Measurements from ENCODE around the gene PCSK5.

Gene PCSK5

GRCh38 chr9:76215066-76215465, 324.6 kb downstream of the PCSK5 start:
- Histone ChIP-seq H3K4me1 (ENCODE audit: control insufficient read depth in 1 of 2, insufficient read depth in 1 of 2, low read depth in 1 of 2, low read length in 1 of 2) (peaks cover 8 to 13% of the 10 kb centered on the region in 2 experiments), H3K4me3 (ENCODE audit: low read depth in 1 of 2, low read length in 1 of 2) (no peak overlapping the region), H3K27ac (no peak overlapping the region), H3K27me3 (no peaks in the 10 kb centered on the region), H3K9me3 (no peaks in the 10 kb centered on the region), H3K36me3 (no peaks in the 10 kb centered on the region)
- no peak for TF ChIP-seq CTCF (IDR thresholded peaks at IDR 0.05)

GRCh38 chr9:76216161-76216649, 325.7 kb downstream of the PCSK5 start:
- H3K9me3 ChIP-seq, result no peaks in the 10 kb centered on the region

GRCh38 chr9:76218117-76218885, 327.8 kb downstream of the PCSK5 start:
- no peak for TF ChIP-seq CTCF (IDR thresholded peaks at IDR 0.05)
- Histone ChIP-seq H3K27ac (no peak overlapping the region), H3K4me1 (ENCODE audit: control insufficient read depth in 1 of 2, insufficient read depth in 1 of 2, low read depth in 1 of 2, low read length in 1 of 2) (peaks cover 8 to 13% of the 10 kb centered on the region in 2 experiments), H3K4me3 (ENCODE audit: low read depth in 1 of 2, low read length in 1 of 2) (no peak overlapping the region), H3K36me3 (no peaks in the 10 kb centered on the region), H3K27me3 (no peaks in the 10 kb centered on the region), H3K9me3 (no peaks in the 10 kb centered on the region)

More at GRCh38 chr9:76216161-76216649, 325.7 kb downstream of the PCSK5 start:
- H3K36me3 ChIP-seq, result no peaks in the 10 kb centered on the region
- H3K27me3 ChIP-seq, result no peaks in the 10 kb centered on the region
- TF ChIP-seq CTCF (IDR thresholded peaks at IDR 0.05), result no peak
- no peak overlapping the region for H3K27ac ChIP-seq
- H3K4me3 ChIP-seq (ENCODE audit: low read depth in 1 of 2, low read length in 1 of 2), result no peak overlapping the region
- peaks cover 8 to 13% of the 10 kb centered on the region in 2 experiments for H3K4me1 ChIP-seq (ENCODE audit: control insufficient read depth in 1 of 2, insufficient read depth in 1 of 2, low read depth in 1 of 2, low read length in 1 of 2)

- Histone ChIP-seq H3K36me3 (no peaks in the 10 kb centered on the region), H3K27ac (no peak overlapping the region), H3K27me3 (no peaks in the 10 kb centered on the region), H3K4me1 (ENCODE audit: control insufficient read depth in 1 of 2, insufficient read depth in 1 of 2, low read depth in 1 of 2, low read length in 1 of 2) (peaks cover 8 to 13% of the 10 kb centered on the region in 2 experiments), H3K4me3 (ENCODE audit: low read depth in 1 of 2, low read length in 1 of 2) (no peak overlapping the region), H3K9me3 (no peaks in the 10 kb centered on the region)
- TF ChIP-seq CTCF (IDR thresholded peaks at IDR 0.05), result no peak
Measured at GRCh38 chr9:76218886-76219445, 328.5 kb downstream of the PCSK5 start.

- Histone ChIP-seq H3K36me3 (no peaks in the 10 kb centered on the region), H3K9me3 (no peaks in the 10 kb centered on the region), H3K4me1 (ENCODE audit: control insufficient read depth in 1 of 2, insufficient read depth in 1 of 2, low read depth in 1 of 2, low read length in 1 of 2) (peaks cover 8 to 13% of the 10 kb centered on the region in 2 experiments), H3K27ac (no peak overlapping the region), H3K27me3 (no peaks in the 10 kb centered on the region), H3K4me3 (ENCODE audit: low read depth in 1 of 2, low read length in 1 of 2) (no peak overlapping the region)
- TF ChIP-seq CTCF (IDR thresholded peaks at IDR 0.05), result no peak
Measured at GRCh38 chr9:76219560-76220151, 329.2 kb downstream of the PCSK5 start.
